KMS-11 (cell line): ENCODE results near the gene FBXL7.

ENCODE experiments used
- H2AFZ ChIP-seq: fragments of 200-600 bp; sonication (generic); 2 replicates; pipeline ENCODE4 v1.6.1; 2016; ENCODE audit warnings: antibody characterized with exemption, mixed run types, low read depth
- H3K27ac ChIP-seq: fragments of 200-600 bp; sonication (generic); 2 replicates; pipeline ENCODE4 v1.6.1; 2016; ENCODE audit warnings: mild to moderate bottlenecking, mixed run types
- H3K27me3 ChIP-seq: fragments of 200-600 bp; sonication (generic); 2 replicates; pipeline ENCODE4 v1.6.1; 2017; ENCODE audit warnings: mild to moderate bottlenecking, low read depth, mixed run types, moderate library complexity; ENCODE audit not compliant: insufficient read depth
- H3K36me3 ChIP-seq: fragments of 200-600 bp; sonication (generic); 2 replicates; pipeline ENCODE4 v1.6.1; 2017; ENCODE audit warnings: mild to moderate bottlenecking, mixed run types; ENCODE audit not compliant: insufficient read depth
- H3K4me1 ChIP-seq: fragments of 200-600 bp; sonication (generic); 2 replicates; pipeline ENCODE4 v1.6.1; 2016; ENCODE audit warnings: mild to moderate bottlenecking, low read depth, mixed run types; ENCODE audit not compliant: poor library complexity, severe bottlenecking
- H3K4me2 ChIP-seq: fragments of 200-600 bp; sonication (generic); 2 replicates; pipeline ENCODE4 v1.7.0; 2016; ENCODE audit warnings: mild to moderate bottlenecking, mixed run types
- H3K4me3 ChIP-seq: fragments of 200-600 bp; sonication (generic); IDR thresholded peaks from 2 replicates; pipeline ENCODE4 v1.6.1; 2017; ENCODE audit warnings: low read depth, low read length, mixed read lengths; ENCODE audit not compliant: insufficient read depth
- H3K79me2 ChIP-seq: fragments of 200-600 bp; sonication (generic); 2 replicates; pipeline ENCODE4 v1.6.1; 2016; ENCODE audit warnings: low read depth, mixed run types; ENCODE audit not compliant: insufficient read depth
- H3K9ac ChIP-seq: fragments of 200-600 bp; sonication (generic); 2 replicates; pipeline ENCODE4 v1.6.1; 2016; ENCODE audit warnings: mild to moderate bottlenecking, mixed run types
- H4K20me1 ChIP-seq: fragments of 200-600 bp; sonication (generic); 2 replicates; pipeline ENCODE4 v1.6.1; 2016; ENCODE audit warnings: mild to moderate bottlenecking, mixed run types; ENCODE audit not compliant: insufficient read depth
- CTCF ChIP-seq: fragments of 200-600 bp; sonication (generic); conservative IDR thresholded peaks from 2 replicates; pipeline ENCODE4 v1.6.1; 2017; ENCODE audit warnings: low read depth, mild to moderate bottlenecking, antibody characterized with exemption, low read length, moderate library complexity, mixed read lengths

The FBXL7 gene

GRCh38 chr5:15585128-15585527 is 85.1 kb downstream of the FBXL7 start:
- TF ChIP-seq CTCF: no peak
- H3K4me1 ChIP-seq: no peaks in the 10 kb centered on the region
- no peak overlapping the region for H3K4me3 ChIP-seq
- no peak overlapping the region for H3K4me2 ChIP-seq
- H4K20me1 ChIP-seq: no peaks in the 10 kb centered on the region
- H3K9ac ChIP-seq: no peak overlapping the region
- H3K79me2 ChIP-seq: 0 out of 2 replicates have a peak, but pooled peaks cover 6% of the 10 kb centered on the region
- no peaks in the 10 kb centered on the region for H3K36me3 ChIP-seq
- no peak overlapping the region for H3K27ac ChIP-seq
- H2AFZ ChIP-seq: no peak overlapping the region
- no peaks in the 10 kb centered on the region for H3K27me3 ChIP-seq

GRCh38 chr5:15585841-15586591 is 86.0 kb downstream of the FBXL7 start:
- H3K4me3 ChIP-seq: no peak overlapping the region

GRCh38 chr5:15587916-15588315 is 87.9 kb downstream of the FBXL7 start:
- Histone ChIP-seq H3K4me1 (no peaks in the 10 kb centered on the region), H3K36me3 (no peaks in the 10 kb centered on the region), H3K27ac (no peak overlapping the region), H4K20me1 (no peaks in the 10 kb centered on the region), H2AFZ (no peak overlapping the region), H3K4me3 (no peak overlapping the region), H3K9ac (no peak overlapping the region), H3K27me3 (no peaks in the 10 kb centered on the region), H3K79me2 (0 out of 2 replicates have a peak, but pooled peaks cover 6% of the 10 kb centered on the region), H3K4me2 (no peak overlapping the region)
- no peak for TF ChIP-seq CTCF

More at GRCh38 chr5:15585841-15586591, 86.0 kb downstream of the FBXL7 start:
- no peak overlapping the region for H3K27ac ChIP-seq
- no peak overlapping the region for H3K4me2 ChIP-seq
- H2AFZ ChIP-seq: no peak overlapping the region
- H3K4me1 ChIP-seq: no peaks in the 10 kb centered on the region
- no peak for TF ChIP-seq CTCF
- no peak overlapping the region for H3K9ac ChIP-seq
- no peaks in the 10 kb centered on the region for H3K27me3 ChIP-seq
- H3K36me3 ChIP-seq: no peaks in the 10 kb centered on the region
- H4K20me1 ChIP-seq: no peaks in the 10 kb centered on the region
- 0 out of 2 replicates have a peak, but pooled peaks cover 6% of the 10 kb centered on the region for H3K79me2 ChIP-seq

- TF ChIP-seq CTCF: no peak
- H3K4me1 ChIP-seq: no peaks in the 10 kb centered on the region
- H3K4me2 ChIP-seq: no peak overlapping the region
- no peaks in the 10 kb centered on the region for H4K20me1 ChIP-seq
- no peaks in the 10 kb centered on the region for H3K36me3 ChIP-seq
- H3K27me3 ChIP-seq: no peaks in the 10 kb centered on the region
- H3K79me2 ChIP-seq: no peaks in the 10 kb centered on the region; the same call in 1 of the 2 replicates
- no peak overlapping the region for H2AFZ ChIP-seq
- H3K4me3 ChIP-seq: no peak overlapping the region
- H3K9ac ChIP-seq: no peak overlapping the region
- no peak overlapping the region for H3K27ac ChIP-seq
Observed at GRCh38 chr5:15592728-15593127, 92.7 kb downstream of the FBXL7 start.
